Epithelial cell of esophagus (primary cell): Measurements from ENCODE around the gene NEK2.
"Not testable (repeated sequence)": the region's sequence is repeated elsewhere in the genome, so short reads cannot be mapped to it uniquely, and the experiment has no call there.

ENCODE experiments used
- DNase-seq: peaks from one replicate; pipeline ENCODE4 v3.0.0; 2010; ENCODE audit warnings: low read depth
- H3K4me3 ChIP-seq: 2 replicates; pipeline ENCODE4 v1.5.1; 2011; ENCODE audit warnings: mild to moderate bottlenecking, low read length, control low read depth
- CTCF ChIP-seq: IDR thresholded peaks from 2 replicates; pipeline ENCODE4 v1.5.1; 2011; ENCODE audit warnings: low read depth, mild to moderate bottlenecking, low read length, control low read depth, inconsistent platforms; ENCODE audit not compliant: insufficient read depth; ENCODE audit errors: missing control alignments

NEK2 gene

GRCh38 chr1:211638689-211639101, 36.7 kb downstream of the NEK2 start:
- no peak overlapping the region for H3K4me3 ChIP-seq
- no peak for TF ChIP-seq CTCF
- peak; percentile 34 for DNase-seq

- no peak for DNase-seq
- no peak for TF ChIP-seq CTCF
- no peak overlapping the region for H3K4me3 ChIP-seq
Observed at GRCh38 chr1:211638246-211638645, 37.2 kb downstream of the NEK2 start.

- DNase-seq: no peak
- no peak overlapping the region for H3K4me3 ChIP-seq
- no peak for TF ChIP-seq CTCF
Observed at GRCh38 chr1:211637066-211637465, 38.4 kb downstream of the NEK2 start.

GRCh38 chr1:211636575-211637029, 38.8 kb downstream of the NEK2 start:
- DNase-seq, H3K4me3 ChIP-seq: not testable (repeated sequence)

GRCh38 chr1:211635597-211636205, 39.7 kb downstream of the NEK2 start:
- H3K4me3 ChIP-seq: no peak overlapping the region
- no peak for TF ChIP-seq CTCF
- DNase-seq: no peak

GRCh38 chr1:211634931-211635330, 40.5 kb downstream of the NEK2 start:
- TF ChIP-seq CTCF: no peak
- DNase-seq: no peak
- no peak overlapping the region for H3K4me3 ChIP-seq

- no peak overlapping the region for H3K4me3 ChIP-seq
- no peak for TF ChIP-seq CTCF
- no peak for DNase-seq
Observed at GRCh38 chr1:211634461-211634860, 41.0 kb downstream of the NEK2 start.
